Measurements from ENCODE around the gene AP3B1. TPM values are rescaled to one million over a fixed set of nuclear protein-coding genes. Genes with fewer than 3 reads are reported as not detected.
"Not testable (repeated sequence)": the region's sequence is repeated elsewhere in the genome, so short reads cannot be mapped to it uniquely, and the experiment has no call there.

AP3B1 gene
- total RNA-seq, 2 donors from 2014 or later, result 46.1 to 46.5 TPM

DNA sequence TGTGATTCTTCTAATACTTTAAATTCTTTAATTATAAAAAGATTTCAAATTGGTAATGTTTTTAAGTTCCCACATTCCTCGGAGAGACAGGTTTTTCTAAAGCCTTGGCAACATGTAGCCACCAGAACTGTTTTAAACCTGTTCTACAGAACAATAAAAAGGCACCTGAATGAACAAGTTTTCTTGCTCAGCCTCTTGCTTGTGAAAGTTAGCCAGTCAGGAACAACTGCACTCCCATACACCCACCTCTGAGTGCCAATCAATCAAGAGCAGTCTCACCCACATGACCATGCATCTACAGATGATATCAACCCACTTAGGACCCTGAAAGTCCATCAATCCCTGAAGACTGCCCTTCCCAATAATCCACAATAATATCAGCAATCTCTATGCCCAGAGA is 62.3 kb downstream of the AP3B1 start:
- ATAC-seq, result no peak
- no peaks in the 10 kb centered on the region for H3K36me3 Mint-ChIP-seq

DNA sequence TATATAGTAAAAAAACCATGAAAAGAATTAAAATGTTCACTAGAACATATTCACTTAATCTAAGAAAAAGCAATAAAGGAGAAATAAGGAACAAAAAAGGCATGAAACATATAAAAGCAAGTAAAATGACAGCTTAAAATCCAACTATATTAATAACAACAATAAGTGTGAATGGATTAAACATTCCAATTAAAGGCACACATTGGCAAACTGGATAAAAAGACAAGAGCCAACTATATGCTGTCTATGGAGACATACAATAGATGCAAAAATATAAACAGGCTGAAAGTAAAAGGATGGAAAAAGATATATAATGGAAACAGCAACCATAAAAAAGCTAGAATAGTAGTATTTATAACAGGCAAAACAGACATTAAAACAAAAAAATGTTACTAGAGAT is 70.1 kb downstream of the AP3B1 start:
- no peaks in the 10 kb centered on the region for H3K9me3 Mint-ChIP-seq
- DNase-seq (ENCODE audit: low spot score in 2 of 2) (no peak), ATAC-seq (no peak)
- peak overlapping the region in 1 of 2 donors; percentile 26 for H3K27ac Mint-ChIP-seq
- H3K36me3 Mint-ChIP-seq, result peaks cover 20% of the 10 kb centered on the region in 2 donors

More for the DNA sequence above, 62.3 kb downstream of the AP3B1 start:
- H3K9me3 Mint-ChIP-seq, result no peaks in the 10 kb centered on the region
- DNase-seq (ENCODE audit: low spot score in 2 of 2), result no peak
- no peak overlapping the region for H3K27ac Mint-ChIP-seq

- no peak for DNase-seq (ENCODE audit: low spot score in 2 of 2)
- Mint-ChIP-seq H3K27ac (no peak overlapping the region), H3K9me3 (no peaks in the 10 kb centered on the region), H3K36me3 (peaks cover 20% of the 10 kb centered on the region in 2 donors)
- no peak for ATAC-seq
Observed at GRCh38 chr5:78221964-78222451, 72.5 kb downstream of the AP3B1 start.

DNA sequence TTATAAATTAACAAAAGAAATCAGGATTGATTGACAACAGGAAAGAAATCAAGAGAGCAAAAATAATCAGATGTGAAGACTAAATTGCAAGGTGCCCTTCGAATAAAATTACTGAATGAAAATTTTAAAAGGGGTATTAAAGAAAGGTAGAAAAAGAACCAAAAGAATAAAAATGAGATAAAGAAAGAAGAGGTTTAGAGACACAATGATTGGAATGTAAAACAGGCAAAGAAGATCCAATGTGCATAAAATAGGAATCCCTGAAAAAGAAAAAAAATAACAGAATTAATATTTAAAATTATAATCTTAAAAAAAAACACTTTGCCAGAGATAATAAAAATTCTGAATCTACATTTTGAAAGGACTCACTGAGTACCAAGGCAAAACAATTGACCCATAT is 73.0 kb downstream of the AP3B1 start:
- ATAC-seq (no peak), DNase-seq (ENCODE audit: low spot score in 2 of 2) (no peak)
- no peaks in the 10 kb centered on the region for H3K9me3 Mint-ChIP-seq
- H3K36me3 Mint-ChIP-seq, result peaks cover 20% of the 10 kb centered on the region in 2 donors
- H3K27ac Mint-ChIP-seq, result no peak overlapping the region

GRCh38 chr5:78215972-78216371 is 78.5 kb downstream of the AP3B1 start:
- DNase-seq (ENCODE audit: low spot score in 2 of 2), result no peak
- H3K9me3 Mint-ChIP-seq, result no peaks in the 10 kb centered on the region
- H3K27ac Mint-ChIP-seq, result no peak overlapping the region
- peaks cover 1 to 12% of the 10 kb centered on the region in 2 donors for H3K36me3 Mint-ChIP-seq
- ATAC-seq, result no peak

DNA sequence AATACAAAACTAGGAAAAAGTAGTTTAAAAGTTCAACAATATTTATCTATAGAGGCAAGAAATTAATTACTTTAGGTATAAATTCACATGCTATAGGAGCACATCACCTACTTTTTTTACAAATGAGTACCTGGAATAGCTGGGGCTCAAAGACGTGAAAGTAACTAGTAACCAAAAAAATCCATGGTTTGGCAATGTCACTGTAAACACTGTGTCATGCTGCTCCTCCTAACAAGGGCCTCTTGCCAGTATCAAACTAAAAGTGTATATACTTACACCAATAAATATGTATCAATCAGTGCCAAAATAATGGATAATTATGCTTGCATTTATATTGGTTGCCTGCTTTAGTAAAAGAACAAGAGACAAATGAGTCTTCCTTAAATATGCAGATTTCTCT is 78.9 kb downstream of the AP3B1 start:
- peaks cover 0 to 12% of the 10 kb centered on the region in 2 donors for H3K36me3 Mint-ChIP-seq
- no peaks in the 10 kb centered on the region for H3K9me3 Mint-ChIP-seq
- DNase-seq (ENCODE audit: low spot score in 2 of 2), result no peak

GRCh38 chr5:78213799-78214198 is 80.7 kb downstream of the AP3B1 start:
- H3K27ac Mint-ChIP-seq, result peak overlapping the region in 1 of 2 donors; percentile 44
- H3K36me3 Mint-ChIP-seq, result peaks cover 0 to 5% of the 10 kb centered on the region in 2 donors
- H3K9me3 Mint-ChIP-seq, result no peaks in the 10 kb centered on the region
- no peak for ATAC-seq
- DNase-seq (ENCODE audit: low spot score in 2 of 2), result no peak

More for the DNA sequence above, 78.9 kb downstream of the AP3B1 start:
- ATAC-seq, result no peak
- no peak overlapping the region for H3K27ac Mint-ChIP-seq

DNA sequence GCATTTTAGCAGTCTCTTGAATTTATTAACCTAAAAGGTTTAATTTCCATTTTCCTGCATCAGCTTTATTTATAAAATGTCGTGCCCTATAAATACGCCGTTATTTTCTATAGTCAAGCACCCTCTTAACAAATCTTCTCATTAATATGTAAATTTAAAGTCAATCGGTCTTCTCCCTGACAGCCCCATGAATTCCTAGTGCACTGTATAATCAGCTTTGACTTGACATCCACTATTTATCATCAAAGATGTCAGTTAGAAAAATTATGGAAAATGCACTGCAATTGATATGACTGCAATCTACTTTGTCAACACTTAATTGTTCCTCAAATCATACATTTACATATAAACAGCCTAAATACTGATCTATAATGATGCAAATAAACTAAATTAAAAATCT is 83.4 kb downstream of the AP3B1 start:
- Mint-ChIP-seq H3K9me3 (no peaks in the 10 kb centered on the region), H3K27ac (no peak overlapping the region), H3K36me3 (peaks cover 5 to 13% of the 10 kb centered on the region in 2 donors)
- ATAC-seq (no peak), DNase-seq (ENCODE audit: low spot score in 2 of 2) (no peak)

DNA sequence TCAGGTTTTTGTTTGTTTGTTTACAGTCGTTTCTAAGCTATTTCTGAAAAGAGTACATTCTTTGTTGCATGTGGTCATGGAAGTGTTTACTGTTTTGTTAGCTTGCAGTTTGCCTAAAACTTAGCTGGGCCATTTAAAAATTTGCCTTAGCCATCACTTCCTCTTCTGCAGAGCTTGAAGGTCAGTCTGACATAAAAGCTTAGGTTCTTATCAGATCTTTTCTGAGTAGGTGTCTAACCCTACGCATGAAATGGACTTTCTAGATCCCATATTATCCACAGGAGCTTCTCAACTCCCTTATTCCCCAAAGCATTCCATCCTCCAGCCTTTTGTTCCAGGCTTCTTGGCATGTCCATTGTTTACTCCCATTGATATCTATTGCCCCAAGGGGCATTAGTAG is 90.3 kb downstream of the AP3B1 start:
- Mint-ChIP-seq H3K27ac (no peak overlapping the region), H3K9me3 (peaks cover 5 to 9% of the 10 kb centered on the region in 2 donors), H3K36me3 (peaks cover 29 to 46% of the 10 kb centered on the region in 2 donors)
- DNase-seq (ENCODE audit: low spot score in 2 of 2), result no peak
- no peak for ATAC-seq

DNA sequence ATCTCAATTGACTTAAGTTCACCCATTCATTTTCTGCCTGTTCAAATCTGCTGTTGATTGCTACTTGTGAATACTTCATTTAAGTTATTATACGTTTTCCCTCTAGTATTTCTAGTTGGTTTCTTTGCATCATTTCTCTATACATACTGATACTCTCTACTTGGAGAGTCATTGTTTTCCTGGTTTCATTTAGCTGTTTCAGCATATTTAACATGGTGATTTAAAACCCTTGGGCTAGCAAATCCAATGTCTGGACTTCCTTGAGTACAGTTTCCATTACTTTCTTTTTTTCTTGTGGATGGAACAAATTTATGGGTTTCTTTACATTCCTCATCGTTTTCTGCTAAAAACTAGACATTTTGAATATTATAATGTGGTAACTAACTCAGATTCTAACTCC is 90.7 kb downstream of the AP3B1 start:
- H3K9me3 Mint-ChIP-seq, result peaks cover 5 to 9% of the 10 kb centered on the region in 2 donors
- DNase-seq (ENCODE audit: low spot score in 2 of 2) (no peak), ATAC-seq (no peak)
- peaks cover 29 to 50% of the 10 kb centered on the region in 2 donors for H3K36me3 Mint-ChIP-seq
- H3K27ac Mint-ChIP-seq, result no peak overlapping the region

DNA sequence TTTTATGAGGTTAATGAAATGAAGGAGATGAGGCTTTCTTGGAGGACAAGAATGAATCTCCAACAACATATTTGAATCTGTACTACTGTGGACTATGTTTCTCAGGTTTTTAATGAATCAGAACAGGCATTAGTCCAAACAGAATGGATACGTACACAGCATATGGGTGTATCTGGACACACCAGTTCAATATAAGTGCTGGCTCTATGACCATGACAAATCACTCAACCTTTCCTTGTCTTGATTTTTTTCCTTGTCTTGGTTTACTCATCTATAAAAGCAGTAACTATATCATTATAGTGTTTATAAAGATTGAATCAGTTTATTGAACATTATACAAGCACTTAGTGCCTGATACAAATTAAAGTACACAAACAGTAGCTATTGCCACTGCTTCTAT is 104.1 kb downstream of the AP3B1 start:
- H3K27ac Mint-ChIP-seq, result no peak overlapping the region
- ATAC-seq (no peak), DNase-seq (ENCODE audit: low spot score in 2 of 2) (no peak)
- H3K9me3 Mint-ChIP-seq, result peaks cover 9 to 10% of the 10 kb centered on the region in 2 donors
- peaks cover 11 to 19% of the 10 kb centered on the region in 2 donors for H3K36me3 Mint-ChIP-seq

DNA sequence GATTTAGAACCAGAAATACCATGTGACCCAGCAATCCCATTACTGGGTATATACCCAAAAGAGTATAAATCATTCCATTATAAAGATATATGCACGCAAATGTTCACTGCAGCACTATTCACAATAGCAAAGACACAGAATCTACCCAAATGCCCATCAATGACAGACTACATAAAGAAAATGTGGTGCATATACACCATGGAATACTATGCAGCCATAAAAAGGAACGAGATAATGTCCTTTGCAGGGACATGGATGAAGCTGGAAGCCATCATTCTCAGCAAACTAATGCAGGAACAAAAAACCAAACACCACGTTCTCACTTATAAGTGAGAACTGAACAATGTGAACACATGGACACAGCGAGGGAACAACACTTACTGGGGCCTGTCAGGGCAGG is 105.8 kb downstream of the AP3B1 start:
- not testable (repeated sequence) for DNase-seq (ENCODE audit: low spot score in 2 of 2); ATAC-seq; H3K27ac Mint-ChIP-seq
- Mint-ChIP-seq H3K36me3 (peaks cover 11 to 19% of the 10 kb centered on the region in 2 donors), H3K9me3 (peaks cover 9 to 10% of the 10 kb centered on the region in 2 donors)

DNA sequence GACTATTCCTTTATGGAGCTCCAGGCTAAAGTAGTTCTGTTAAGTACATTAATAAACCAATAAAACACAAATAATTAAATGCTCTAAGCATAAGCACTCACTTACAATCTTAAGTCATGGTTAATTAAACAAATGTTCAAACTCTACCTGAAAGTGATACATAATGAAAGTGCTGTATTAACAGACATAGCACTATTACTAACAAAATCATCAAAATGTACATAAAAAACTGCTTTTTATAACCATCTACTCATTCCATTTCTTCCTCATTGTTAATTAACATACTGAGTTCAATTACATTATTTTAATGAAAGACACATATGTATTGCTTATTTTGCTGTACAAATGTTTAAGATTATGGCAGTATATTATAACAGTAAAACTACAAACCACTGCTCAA is 107.3 kb downstream of the AP3B1 start:
- H3K27ac Mint-ChIP-seq, result no peak overlapping the region
- ATAC-seq, result no peak
- no peak for DNase-seq (ENCODE audit: low spot score in 2 of 2)
- peaks cover 9 to 10% of the 10 kb centered on the region in 2 donors for H3K9me3 Mint-ChIP-seq
- H3K36me3 Mint-ChIP-seq, result peaks cover 18 to 19% of the 10 kb centered on the region in 2 donors

DNA sequence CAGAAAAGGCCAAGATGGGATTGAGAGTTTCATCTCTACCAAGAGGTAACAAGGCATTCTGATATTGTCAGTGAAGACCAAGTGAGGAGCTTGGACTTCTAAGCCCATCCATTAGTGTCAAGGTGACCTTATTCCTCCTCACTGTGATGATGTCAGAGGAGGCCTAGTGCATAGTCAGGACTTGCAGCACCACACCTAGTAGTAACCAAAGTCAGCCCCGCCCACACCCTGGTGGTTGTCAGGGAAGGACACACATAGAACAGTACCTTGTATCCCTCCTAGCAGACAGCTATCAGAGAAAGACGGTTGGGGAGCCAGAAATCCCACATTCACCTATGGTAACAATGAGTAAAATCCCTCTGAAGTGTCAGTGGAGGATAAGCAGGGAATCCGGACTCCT is 111.7 kb downstream of the AP3B1 start:
- Mint-ChIP-seq H3K36me3 (peaks cover 13 to 18% of the 10 kb centered on the region in 2 donors), H3K27ac (no peak overlapping the region), H3K9me3 (peaks cover 0 to under 1% of the 10 kb centered on the region in 2 donors)
- DNase-seq (ENCODE audit: low spot score in 2 of 2) (no peak), ATAC-seq (no peak)

DNA sequence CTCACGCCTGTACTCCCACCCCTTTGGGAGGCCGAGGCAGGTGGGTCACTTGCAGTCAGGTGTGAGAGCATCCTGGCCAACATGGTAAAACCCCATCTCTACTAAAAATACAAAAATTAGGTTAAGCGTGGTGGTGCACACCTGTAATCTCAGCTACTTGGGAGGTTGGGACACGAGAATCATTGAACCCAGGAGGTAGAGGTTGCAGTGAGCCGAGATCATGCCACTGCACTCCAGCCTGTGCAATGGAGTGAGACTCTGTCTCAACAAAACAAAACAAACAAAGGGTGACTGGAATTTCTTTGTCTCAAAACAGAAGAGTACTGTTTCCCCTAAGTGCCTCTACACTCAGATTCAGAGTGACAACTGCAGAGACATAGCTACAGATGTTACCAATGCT is 116.1 kb downstream of the AP3B1 start:
- ATAC-seq, result no peak
- Mint-ChIP-seq H3K27ac (no peak overlapping the region), H3K36me3 (peaks cover 36 to 37% of the 10 kb centered on the region in 2 donors), H3K9me3 (peaks cover 9% of the 10 kb centered on the region in 2 donors)
- no peak for DNase-seq (ENCODE audit: low spot score in 2 of 2)

DNA sequence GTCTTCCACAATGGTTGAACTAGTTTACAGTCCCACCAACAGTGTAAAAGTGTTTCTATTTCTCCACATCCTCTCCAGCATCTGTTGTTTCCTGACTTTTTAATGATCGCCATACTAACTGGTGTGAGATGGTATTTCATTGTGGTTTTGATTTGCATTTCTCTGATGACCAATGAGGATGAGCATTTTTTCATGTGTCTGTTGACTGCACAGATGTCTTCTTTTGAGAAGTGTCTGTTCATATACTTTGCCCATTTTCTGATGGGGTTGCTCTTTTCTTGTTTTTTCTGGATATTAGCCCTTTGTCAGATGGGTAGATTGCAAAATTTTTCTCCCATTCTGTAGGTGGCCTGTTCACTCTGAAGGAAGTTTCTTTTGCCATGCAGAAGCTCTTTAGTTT is 124.2 kb downstream of the AP3B1 start:
- peaks cover 57 to 59% of the 10 kb centered on the region in 2 donors for H3K36me3 Mint-ChIP-seq
- peaks cover 19 to 23% of the 10 kb centered on the region in 2 donors for H3K9me3 Mint-ChIP-seq
- not testable (repeated sequence) for DNase-seq (ENCODE audit: low spot score in 2 of 2); H3K27ac Mint-ChIP-seq; ATAC-seq

GRCh38 chr5:78162253-78162862 is 132.1 kb downstream of the AP3B1 start:
- ATAC-seq (no peak), DNase-seq (ENCODE audit: low spot score in 2 of 2) (no peak)
- Mint-ChIP-seq H3K36me3 (peaks cover 12 to 19% of the 10 kb centered on the region in 2 donors), H3K9me3 (no peaks in the 10 kb centered on the region), H3K27ac (no peak overlapping the region)

GRCh38 chr5:78157001-78157400 is 137.5 kb downstream of the AP3B1 start:
- Mint-ChIP-seq H3K9me3 (peaks cover 0 to 3% of the 10 kb centered on the region in 2 donors), H3K36me3 (peaks cover 31 to 41% of the 10 kb centered on the region in 2 donors), H3K27ac (no peak overlapping the region)
- DNase-seq (ENCODE audit: low spot score in 2 of 2) (no peak), ATAC-seq (no peak)

All from activated naive CD4-positive, alpha-beta T cell treated with anti-CD3 and anti-CD28 coated beads, Interleukin-2, amount 50 U/mL, for 72 hours (primary cell).